ENCODE data around the gene RALGPS1.

DNA sequence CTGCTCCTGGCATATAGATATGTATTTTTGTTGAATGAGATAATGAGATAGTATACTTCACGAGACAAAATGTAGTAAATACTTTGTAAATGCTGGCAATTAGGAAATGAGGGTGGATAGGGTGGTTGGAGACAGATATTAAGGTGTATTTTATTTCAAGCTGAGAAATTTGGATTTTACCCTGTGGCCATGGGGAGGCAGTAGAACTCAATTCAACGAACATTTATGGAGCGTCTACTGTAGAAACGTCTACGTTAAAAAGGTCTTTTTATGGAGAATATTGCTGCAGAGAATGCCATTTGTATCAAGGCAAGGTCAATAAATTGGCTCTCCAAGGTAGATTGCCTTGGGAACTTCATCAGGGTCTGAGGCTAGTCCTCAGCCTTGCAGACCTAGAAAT is 21.5 kb upstream of the RALGPS1 start:
- no peak for TF ChIP-seq ZNF112 (tag by site-specific recombination; IDR thresholded peaks at IDR 0.05)
- no peak for TF ChIP-seq YY1 (tag by site-specific recombination; IDR thresholded peaks at IDR 0.05)
- TF ChIP-seq KLF8 (tag by site-specific recombination; IDR thresholded peaks at IDR 0.05) = no peak
- TF ChIP-seq ZNF292 (tag by site-specific recombination; IDR thresholded peaks at IDR 0.05; ENCODE audit: borderline replicate concordance, low read depth) = no peak
- TF ChIP-seq CTCF (tag by site-specific recombination; IDR thresholded peaks at IDR 0.05) = no peak
- no peak for TF ChIP-seq ZSCAN16 (tag by site-specific recombination; IDR thresholded peaks at IDR 0.05)
- no peak for TF ChIP-seq ZNF529 (tag by site-specific recombination; IDR thresholded peaks at IDR 0.05; ENCODE audit: insufficient replicate concordance)
- no peak for TF ChIP-seq ZBTB7A (tag by site-specific recombination; IDR thresholded peaks at IDR 0.05; ENCODE audit: low read depth)
